ENCODE results near the gene VDAC2. TPM values are rescaled to one million over a fixed set of nuclear protein-coding genes. Genes with fewer than 3 reads are reported as not detected.

Gene VDAC2
- total and polyA plus RNA-seq, 2 experiments from 2014 or later = 242 to 311 TPM

DNA sequence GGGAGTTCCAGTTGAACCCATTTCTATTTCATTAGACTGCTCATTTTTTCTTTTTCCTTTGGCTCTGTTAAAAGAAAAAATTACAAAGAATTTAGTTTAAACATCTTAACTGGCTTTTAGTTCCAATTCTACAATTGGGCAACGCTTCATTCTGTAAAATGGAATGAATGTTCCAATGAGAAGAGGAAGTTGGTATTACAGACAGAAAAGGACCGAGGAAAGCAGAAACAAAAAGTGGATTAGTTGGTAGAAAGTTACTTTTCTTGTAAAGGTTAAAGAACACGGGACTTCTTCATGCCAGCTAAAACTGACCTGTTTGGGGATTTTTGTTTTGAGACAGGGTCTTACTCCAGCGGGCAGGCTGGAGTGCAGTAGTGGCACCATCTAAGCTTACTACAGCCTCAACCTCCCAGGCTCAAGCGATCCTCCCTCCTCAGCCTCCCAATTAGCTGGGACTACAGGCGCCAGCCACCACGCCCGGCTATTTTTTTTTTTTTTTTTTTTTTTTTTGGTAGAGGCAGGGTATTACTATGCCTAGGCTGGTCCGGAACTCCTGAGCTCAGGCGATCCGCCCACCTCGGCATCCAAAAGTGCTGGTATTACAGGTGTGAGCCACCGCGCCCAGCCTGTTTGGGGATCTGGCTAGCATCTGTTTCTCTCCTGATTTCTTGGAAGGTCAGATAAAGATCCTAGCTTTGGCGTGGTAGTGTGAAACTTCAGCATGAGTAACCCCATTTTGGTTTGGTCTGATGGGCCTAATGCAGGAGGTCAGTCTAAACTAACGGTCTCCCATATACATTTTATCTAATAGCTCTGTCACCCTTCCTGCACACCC is 1.3 kb upstream of the VDAC2 start (continued):
- TF ChIP-seq NANOG (IDR thresholded peaks at IDR 0.05; ENCODE audit: borderline replicate concordance) = no peak

DNA sequence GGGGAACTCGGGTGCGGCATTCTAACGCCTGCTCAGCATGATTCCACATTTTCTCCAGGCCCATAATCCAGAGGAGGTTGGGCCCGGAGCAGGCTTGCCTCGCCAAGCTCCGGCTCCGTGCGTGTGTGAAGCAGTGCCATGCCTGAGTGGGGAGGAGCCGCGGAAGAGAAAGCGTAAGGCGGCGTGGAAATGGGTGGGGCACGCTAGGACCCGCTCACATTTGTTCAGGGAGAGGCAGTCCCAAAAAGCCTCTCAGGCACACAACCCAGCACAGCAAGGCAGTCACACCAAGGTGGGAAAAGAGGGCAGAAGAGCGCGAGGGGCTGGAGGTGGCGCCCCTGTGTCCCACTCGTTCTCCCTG is 695 bp upstream of the VDAC2 start:
- Mint-ChIP-seq H3K4me1 (peaks cover 32% of the 10 kb centered on the region), H3K4me3 (peak overlapping the region; percentile 96), H3K27ac (peak overlapping the region; percentile 98), H3K9me3 (no peaks in the 10 kb centered on the region), H3K36me3 (ENCODE audit: low read depth) (peaks cover 37% of the 10 kb centered on the region), H3K27me3 (ENCODE audit: insufficient read depth, low read depth, poor library complexity) (peaks cover 6% of the 10 kb centered on the region)
- ATAC-seq (peak; percentile 14), DNase-seq (ENCODE audit: low spot score) (no peak)
- H4K20me1 ChIP-seq (replicated peaks; ENCODE audit: insufficient read depth) = peaks cover 19% of the 10 kb centered on the region
- peaks cover 42% of the 10 kb centered on the region for H3K79me2 ChIP-seq (replicated peaks; ENCODE audit: insufficient read depth)
- H3K4me3 ChIP-seq = peak overlapping the region; percentile 99
- peak overlapping the region; percentile 82 for H3K4me2 ChIP-seq
- H3K9me2 ChIP-seq (ENCODE audit: insufficient read depth) = no peaks in the 10 kb centered on the region
- H3K4me1 ChIP-seq (ENCODE audit: insufficient read depth) = peaks cover 6% of the 10 kb centered on the region
- peak overlapping the region; percentile 89 for H2AFZ ChIP-seq
- TF ChIP-seq ZNF462 (CRISPR knock-in tag; IDR thresholded peaks at IDR 0.05) = no peak
- no peak for TF ChIP-seq JUNB (IDR thresholded peaks at IDR 0.05; ENCODE audit: unreplicated experiment)
- TF ChIP-seq, protein P1, sequence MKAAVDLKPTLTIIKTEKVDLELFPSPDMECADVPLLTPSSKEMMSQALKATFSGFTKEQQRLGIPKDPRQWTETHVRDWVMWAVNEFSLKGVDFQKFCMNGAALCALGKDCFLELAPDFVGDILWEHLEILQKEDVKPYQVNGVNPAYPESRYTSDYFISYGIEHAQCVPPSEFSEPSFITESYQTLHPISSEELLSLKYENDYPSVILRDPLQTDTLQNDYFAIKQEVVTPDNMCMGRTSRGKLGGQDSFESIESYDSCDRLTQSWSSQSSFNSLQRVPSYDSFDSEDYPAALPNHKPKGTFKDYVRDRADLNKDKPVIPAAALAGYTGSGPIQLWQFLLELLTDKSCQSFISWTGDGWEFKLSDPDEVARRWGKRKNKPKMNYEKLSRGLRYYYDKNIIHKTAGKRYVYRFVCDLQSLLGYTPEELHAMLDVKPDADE (IDR thresholded peaks at IDR 0.05) = no peak
- no peak for TF ChIP-seq EZH2 (IDR thresholded peaks at IDR 0.05; ENCODE audit: low read depth, unreplicated experiment)
- no peak for TF ChIP-seq NANOG (IDR thresholded peaks at IDR 0.05; ENCODE audit: borderline replicate concordance)
- no peak for TF ChIP-seq ZNF114 (CRISPR knock-in tag; IDR thresholded peaks at IDR 0.05)
- TF ChIP-seq STAT1 (IDR thresholded peaks at IDR 0.05; ENCODE audit: unreplicated experiment) = no peak
- TF ChIP-seq CREB1 (CRISPR knock-in tag; IDR thresholded peaks at IDR 0.05; ENCODE audit: low read depth) = no peak
- no peaks in the 10 kb centered on the region for H3K27me3 ChIP-seq (ENCODE audit: insufficient read depth)
- peaks cover 22% of the 10 kb centered on the region for H3K36me3 ChIP-seq (ENCODE audit: insufficient read depth)
- 0 out of 2 replicates have a peak, but pooled peaks cover 8% of the 10 kb centered on the region for H3F3A ChIP-seq (replicated peaks; ENCODE audit: low read depth)
- peak overlapping the region; percentile 83 for H3K27ac ChIP-seq (ENCODE audit: low read depth)

Data from GM23338 (cell line).